ENCODE data around the gene DEFB132. TPM values are rescaled to one million over a fixed set of nuclear protein-coding genes. Genes with fewer than 3 reads are reported as not detected.
A peak's percentile ranks its signal among the peaks of the same experiment; 100 is the strongest.

DEFB132 gene
- total and polyA plus RNA-seq, 2 of the 13 experiments (the other 11 are each of a cell fraction or from before 2014, with no cell fraction given) = not detected

DNA sequence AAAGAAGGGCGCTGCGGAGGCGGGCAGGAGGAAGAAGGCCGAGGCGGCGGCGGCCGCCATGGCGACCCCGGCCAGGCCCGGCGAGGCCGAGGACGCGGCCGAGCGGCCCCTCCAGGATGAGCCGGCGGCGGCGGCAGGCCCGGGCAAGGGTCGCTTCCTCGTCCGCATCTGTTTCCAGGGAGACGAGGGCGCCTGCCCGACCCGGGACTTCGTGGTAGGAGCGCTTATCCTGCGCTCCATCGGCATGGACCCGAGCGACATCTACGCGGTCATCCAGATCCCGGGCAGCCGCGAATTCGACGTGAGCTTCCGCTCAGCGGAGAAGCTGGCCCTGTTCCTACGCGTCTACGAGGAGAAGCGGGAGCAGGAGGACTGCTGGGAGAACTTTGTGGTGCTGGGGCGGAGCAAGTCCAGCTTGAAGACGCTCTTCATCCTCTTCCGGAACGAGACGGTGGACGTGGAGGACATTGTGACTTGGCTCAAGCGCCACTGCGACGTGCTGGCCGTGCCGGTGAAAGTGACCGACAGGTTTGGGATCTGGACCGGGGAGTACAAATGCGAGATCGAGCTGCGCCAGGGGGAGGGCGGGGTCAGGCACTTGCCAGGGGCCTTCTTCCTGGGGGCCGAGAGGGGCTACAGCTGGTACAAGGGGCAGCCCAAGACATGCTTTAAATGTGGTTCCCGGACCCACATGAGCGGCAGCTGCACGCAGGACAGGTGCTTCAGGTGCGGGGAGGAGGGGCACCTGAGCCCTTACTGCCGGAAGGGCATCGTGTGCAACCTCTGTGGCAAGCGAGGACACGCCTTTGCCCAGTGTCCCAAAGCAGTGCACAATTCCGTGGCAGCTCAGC is 40.6 kb downstream of the DEFB132 start (continued):
- TF ChIP-seq, protein P1, sequence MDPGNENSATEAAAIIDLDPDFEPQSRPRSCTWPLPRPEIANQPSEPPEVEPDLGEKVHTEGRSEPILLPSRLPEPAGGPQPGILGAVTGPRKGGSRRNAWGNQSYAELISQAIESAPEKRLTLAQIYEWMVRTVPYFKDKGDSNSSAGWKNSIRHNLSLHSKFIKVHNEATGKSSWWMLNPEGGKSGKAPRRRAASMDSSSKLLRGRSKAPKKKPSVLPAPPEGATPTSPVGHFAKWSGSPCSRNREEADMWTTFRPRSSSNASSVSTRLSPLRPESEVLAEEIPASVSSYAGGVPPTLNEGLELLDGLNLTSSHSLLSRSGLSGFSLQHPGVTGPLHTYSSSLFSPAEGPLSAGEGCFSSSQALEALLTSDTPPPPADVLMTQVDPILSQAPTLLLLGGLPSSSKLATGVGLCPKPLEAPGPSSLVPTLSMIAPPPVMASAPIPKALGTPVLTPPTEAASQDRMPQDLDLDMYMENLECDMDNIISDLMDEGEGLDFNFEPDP (CRISPR knock-in tag; conservative IDR thresholded peaks at IDR 0.05) = no peak
- 0 out of 2 replicates have a peak, but pooled peaks have one; percentile 34 for TF ChIP-seq GATA4 (IDR thresholded peaks at IDR 0.05; ENCODE audit: borderline replicate concordance, low read depth)
- peak; percentile 53; the same call in 1 of the 2 replicates for TF ChIP-seq KLF6 (CRISPR knock-in tag; IDR thresholded peaks at IDR 0.05)
- TF ChIP-seq KLF12 (CRISPR knock-in tag; IDR thresholded peaks at IDR 0.05; ENCODE audit: borderline replicate concordance) = no peak
- TF ChIP-seq, protein P2, sequence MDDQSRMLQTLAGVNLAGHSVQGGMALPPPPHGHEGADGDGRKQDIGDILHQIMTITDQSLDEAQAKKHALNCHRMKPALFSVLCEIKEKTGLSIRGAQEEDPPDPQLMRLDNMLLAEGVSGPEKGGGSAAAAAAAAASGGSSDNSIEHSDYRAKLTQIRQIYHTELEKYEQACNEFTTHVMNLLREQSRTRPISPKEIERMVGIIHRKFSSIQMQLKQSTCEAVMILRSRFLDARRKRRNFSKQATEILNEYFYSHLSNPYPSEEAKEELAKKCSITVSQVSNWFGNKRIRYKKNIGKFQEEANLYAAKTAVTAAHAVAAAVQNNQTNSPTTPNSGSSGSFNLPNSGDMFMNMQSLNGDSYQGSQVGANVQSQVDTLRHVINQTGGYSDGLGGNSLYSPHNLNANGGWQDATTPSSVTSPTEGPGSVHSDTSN (CRISPR knock-in tag; IDR thresholded peaks at IDR 0.05; ENCODE audit: borderline replicate concordance) = no peak
- no peak for TF ChIP-seq ZSCAN22 (CRISPR knock-in tag; IDR thresholded peaks at IDR 0.05)
- TF ChIP-seq, protein P3, sequence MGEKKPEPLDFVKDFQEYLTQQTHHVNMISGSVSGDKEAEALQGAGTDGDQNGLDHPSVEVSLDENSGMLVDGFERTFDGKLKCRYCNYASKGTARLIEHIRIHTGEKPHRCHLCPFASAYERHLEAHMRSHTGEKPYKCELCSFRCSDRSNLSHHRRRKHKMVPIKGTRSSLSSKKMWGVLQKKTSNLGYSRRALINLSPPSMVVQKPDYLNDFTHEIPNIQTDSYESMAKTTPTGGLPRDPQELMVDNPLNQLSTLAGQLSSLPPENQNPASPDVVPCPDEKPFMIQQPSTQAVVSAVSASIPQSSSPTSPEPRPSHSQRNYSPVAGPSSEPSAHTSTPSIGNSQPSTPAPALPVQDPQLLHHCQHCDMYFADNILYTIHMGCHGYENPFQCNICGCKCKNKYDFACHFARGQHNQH (CRISPR knock-in tag; IDR thresholded peaks at IDR 0.05) = peak; percentile 67; the same call in 1 of the 2 replicates
- TF ChIP-seq ZNF878 (CRISPR knock-in tag; IDR thresholded peaks at IDR 0.05) = no peak
- TF ChIP-seq, protein P4, sequence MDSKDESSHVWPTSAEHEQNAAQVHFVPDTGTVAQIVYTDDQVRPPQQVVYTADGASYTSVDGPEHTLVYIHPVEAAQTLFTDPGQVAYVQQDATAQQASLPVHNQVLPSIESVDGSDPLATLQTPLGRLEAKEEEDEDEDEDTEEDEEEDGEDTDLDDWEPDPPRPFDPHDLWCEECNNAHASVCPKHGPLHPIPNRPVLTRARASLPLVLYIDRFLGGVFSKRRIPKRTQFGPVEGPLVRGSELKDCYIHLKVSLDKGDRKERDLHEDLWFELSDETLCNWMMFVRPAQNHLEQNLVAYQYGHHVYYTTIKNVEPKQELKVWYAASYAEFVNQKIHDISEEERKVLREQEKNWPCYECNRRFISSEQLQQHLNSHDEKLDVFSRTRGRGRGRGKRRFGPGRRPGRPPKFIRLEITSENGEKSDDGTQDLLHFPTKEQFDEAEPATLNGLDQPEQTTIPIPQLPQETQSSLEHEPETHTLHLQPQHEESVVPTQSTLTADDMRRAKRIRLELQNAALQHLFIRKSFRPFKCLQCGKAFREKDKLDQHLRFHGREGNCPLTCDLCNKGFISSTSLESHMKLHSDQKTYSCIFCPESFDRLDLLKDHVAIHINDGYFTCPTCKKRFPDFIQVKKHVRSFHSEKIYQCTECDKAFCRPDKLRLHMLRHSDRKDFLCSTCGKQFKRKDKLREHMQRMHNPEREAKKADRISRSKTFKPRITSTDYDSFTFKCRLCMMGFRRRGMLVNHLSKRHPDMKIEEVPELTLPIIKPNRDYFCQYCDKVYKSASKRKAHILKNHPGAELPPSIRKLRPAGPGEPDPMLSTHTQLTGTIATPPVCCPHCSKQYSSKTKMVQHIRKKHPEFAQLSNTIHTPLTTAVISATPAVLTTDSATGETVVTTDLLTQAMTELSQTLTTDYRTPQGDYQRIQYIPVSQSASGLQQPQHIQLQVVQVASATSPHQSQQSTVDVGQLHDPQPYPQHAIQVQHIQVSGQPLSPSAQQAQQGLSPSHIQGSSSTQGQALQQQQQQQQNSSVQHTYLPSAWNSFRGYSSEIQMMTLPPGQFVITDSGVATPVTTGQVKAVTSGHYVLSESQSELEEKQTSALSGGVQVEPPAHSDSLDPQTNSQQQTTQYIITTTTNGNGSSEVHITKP (CRISPR knock-in tag; IDR thresholded peaks at IDR 0.05; ENCODE audit: low read depth) = 0 out of 2 replicates have a peak, but pooled peaks have one; percentile 14
- TF ChIP-seq, protein P5, sequence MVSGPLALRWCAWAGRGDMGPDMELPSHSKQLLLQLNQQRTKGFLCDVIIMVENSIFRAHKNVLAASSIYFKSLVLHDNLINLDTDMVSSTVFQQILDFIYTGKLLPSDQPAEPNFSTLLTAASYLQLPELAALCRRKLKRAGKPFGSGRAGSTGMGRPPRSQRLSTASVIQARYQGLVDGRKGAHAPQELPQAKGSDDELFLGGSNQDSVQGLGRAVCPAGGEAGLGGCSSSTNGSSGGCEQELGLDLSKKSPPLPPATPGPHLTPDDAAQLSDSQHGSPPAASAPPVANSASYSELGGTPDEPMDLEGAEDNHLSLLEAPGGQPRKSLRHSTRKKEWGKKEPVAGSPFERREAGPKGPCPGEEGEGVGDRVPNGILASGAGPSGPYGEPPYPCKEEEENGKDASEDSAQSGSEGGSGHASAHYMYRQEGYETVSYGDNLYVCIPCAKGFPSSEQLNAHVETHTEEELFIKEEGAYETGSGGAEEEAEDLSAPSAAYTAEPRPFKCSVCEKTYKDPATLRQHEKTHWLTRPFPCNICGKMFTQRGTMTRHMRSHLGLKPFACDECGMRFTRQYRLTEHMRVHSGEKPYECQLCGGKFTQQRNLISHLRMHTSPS (CRISPR knock-in tag; IDR thresholded peaks at IDR 0.05; ENCODE audit: low read depth) = peak; percentile 86
- TF ChIP-seq, protein P6, sequence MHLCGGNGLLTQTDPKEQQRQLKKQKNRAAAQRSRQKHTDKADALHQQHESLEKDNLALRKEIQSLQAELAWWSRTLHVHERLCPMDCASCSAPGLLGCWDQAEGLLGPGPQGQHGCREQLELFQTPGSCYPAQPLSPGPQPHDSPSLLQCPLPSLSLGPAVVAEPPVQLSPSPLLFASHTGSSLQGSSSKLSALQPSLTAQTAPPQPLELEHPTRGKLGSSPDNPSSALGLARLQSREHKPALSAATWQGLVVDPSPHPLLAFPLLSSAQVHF (CRISPR knock-in tag; IDR thresholded peaks at IDR 0.05) = 0 out of 2 replicates have a peak, but pooled peaks have one; percentile 58
- no peak for TF ChIP-seq MYNN (CRISPR knock-in tag; IDR thresholded peaks at IDR 0.05; ENCODE audit: low read depth)
- no peak for TF ChIP-seq HOXA7 (CRISPR knock-in tag; IDR thresholded peaks at IDR 0.05)
- TF ChIP-seq MEF2D (CRISPR knock-in tag; IDR thresholded peaks at IDR 0.05) = peak; percentile 53
- TF ChIP-seq, protein P7, sequence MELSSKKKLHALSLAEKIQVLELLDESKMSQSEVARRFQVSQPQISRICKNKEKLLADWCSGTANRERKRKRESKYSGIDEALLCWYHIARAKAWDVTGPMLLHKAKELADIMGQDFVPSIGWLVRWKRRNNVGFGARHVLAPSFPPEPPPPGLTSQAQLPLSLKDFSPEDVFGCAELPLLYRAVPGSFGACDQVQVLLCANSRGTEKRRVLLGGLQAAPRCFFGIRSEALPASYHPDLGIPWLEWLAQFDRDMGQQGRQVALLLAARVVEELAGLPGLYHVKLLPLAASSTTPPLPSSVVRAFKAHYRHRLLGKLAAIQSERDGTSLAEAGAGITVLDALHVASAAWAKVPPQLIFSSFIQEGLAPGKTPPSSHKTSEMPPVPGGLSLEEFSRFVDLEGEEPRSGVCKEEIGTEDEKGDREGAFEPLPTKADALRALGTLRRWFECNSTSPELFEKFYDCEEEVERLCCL (CRISPR knock-in tag; IDR thresholded peaks at IDR 0.05; ENCODE audit: borderline replicate concordance) = no peak

Data from HepG2 (cell line).